Neural progenitor cell (in vitro differentiated cells): Measurements from ENCODE around the gene TLK1. TPM values are rescaled to one million over a fixed set of nuclear protein-coding genes. Genes with fewer than 3 reads are reported as not detected.

Experiments used
- DNase-seq: peaks from one replicate; pipeline ENCODE4 v3.0.0-alpha.2; 2016; ENCODE audit warnings: low spot score
- H2AFZ ChIP-seq: fragments of 200-600 bp; sonication (generic); replicated peaks from 2 replicates; pipeline ENCODE4 v1.6.1; 2016; ENCODE audit warnings: antibody characterized with exemption
- H3F3A ChIP-seq: fragments of 200-600 bp; sonication (generic); 2 replicates; pipeline ENCODE4 v1.6.1; 2016; ENCODE audit warnings: antibody characterized with exemption, low read depth
- H3K27ac ChIP-seq: fragments of 200-600 bp; sonication (generic); 2 replicates; pipeline ENCODE4 v1.5.1; 2016; ENCODE audit warnings: mild to moderate bottlenecking
- H3K27me3 ChIP-seq: fragments of 200-600 bp; sonication (generic); 2 replicates; pipeline ENCODE4 v1.6.1; 2016; ENCODE audit warnings: mild to moderate bottlenecking, moderate library complexity
- H3K36me3 ChIP-seq: fragments of 200-600 bp; sonication (generic); 2 replicates; pipeline ENCODE4 v1.5.1; 2016
- H3K4me1 ChIP-seq: fragments of 200-600 bp; sonication (generic); 2 replicates; pipeline ENCODE4 v1.6.1; 2016; ENCODE audit warnings: mixed run types
- H3K4me2 ChIP-seq: fragments of 200-600 bp; sonication (generic); 2 replicates; pipeline ENCODE4 v1.6.1; 2016
- H3K4me3 ChIP-seq: fragments of 200-600 bp; sonication (generic); 2 replicates; pipeline ENCODE4 v1.5.1; 2016
- H3K79me2 ChIP-seq: fragments of 200-600 bp; sonication (generic); 2 replicates; pipeline ENCODE4 v1.6.1; 2016; ENCODE audit warnings: low read depth
- H3K9ac ChIP-seq: fragments of 200-600 bp; sonication (generic); 2 replicates; pipeline ENCODE4 v1.6.1; 2016
- H3K9me3 ChIP-seq: fragments of 200-600 bp; sonication (generic); 2 replicates; pipeline ENCODE4 v1.5.1; 2016; ENCODE audit warnings: low read depth
- H4K20me1 ChIP-seq: fragments of 200-600 bp; sonication (generic); 2 replicates; pipeline ENCODE4 v1.6.1; 2016; ENCODE audit warnings: low read depth
- H3K27ac Mint-ChIP-seq: 3 replicates; pipeline ENCODE4 v1.8.0; 2021; ENCODE audit warnings: mixed read lengths
- H3K27me3 Mint-ChIP-seq: 2 replicates; pipeline ENCODE4 v1.8.0; 2022; ENCODE audit warnings: low read depth, mild to moderate bottlenecking, inconsistent platforms, moderate library complexity, mixed read lengths; ENCODE audit not compliant: insufficient read depth
- H3K36me3 Mint-ChIP-seq: 3 replicates; pipeline ENCODE4 v1.8.0; 2021; ENCODE audit warnings: mixed read lengths
- H3K4me1 Mint-ChIP-seq: 3 replicates; pipeline ENCODE4 v1.8.0; 2021; ENCODE audit warnings: mixed read lengths
- H3K4me3 Mint-ChIP-seq: 3 replicates; pipeline ENCODE4 v1.8.0; 2021; ENCODE audit warnings: mild to moderate bottlenecking, moderate library complexity, mixed read lengths
- H3K9me3 Mint-ChIP-seq: 3 replicates; pipeline ENCODE4 v1.8.0; 2020; ENCODE audit warnings: mixed read lengths
- CTCF ChIP-seq: fragments of 200-600 bp; sonication (generic); IDR thresholded peaks from 2 replicates; pipeline ENCODE4 v1.5.1; 2017; ENCODE audit warnings: antibody characterized with exemption, mild to moderate bottlenecking
- EZH2 ChIP-seq: fragments of 200-600 bp; sonication (generic); IDR thresholded peaks from 2 replicates; pipeline ENCODE4 v1.6.1; 2017; ENCODE audit warnings: antibody characterized with exemption, mild to moderate bottlenecking, moderate library complexity
- EZH2phosphoT487 ChIP-seq: fragments of 200-600 bp; sonication (generic); IDR thresholded peaks from 2 replicates; pipeline ENCODE4 v1.6.1; 2017; ENCODE audit warnings: antibody characterized with exemption
- total RNA-seq: library from RNA; depleted of rRNA; stranded (reverse); fragments of >200 nt; gene quantifications from 2 replicates; pipeline ENCODE4 v1.2.3, GENCODE V29; 2015; ENCODE audit warnings: low replicate concordance

The TLK1 gene
- total RNA-seq, 1 donor from 2014 or later, result 31.1 TPM

DNA sequence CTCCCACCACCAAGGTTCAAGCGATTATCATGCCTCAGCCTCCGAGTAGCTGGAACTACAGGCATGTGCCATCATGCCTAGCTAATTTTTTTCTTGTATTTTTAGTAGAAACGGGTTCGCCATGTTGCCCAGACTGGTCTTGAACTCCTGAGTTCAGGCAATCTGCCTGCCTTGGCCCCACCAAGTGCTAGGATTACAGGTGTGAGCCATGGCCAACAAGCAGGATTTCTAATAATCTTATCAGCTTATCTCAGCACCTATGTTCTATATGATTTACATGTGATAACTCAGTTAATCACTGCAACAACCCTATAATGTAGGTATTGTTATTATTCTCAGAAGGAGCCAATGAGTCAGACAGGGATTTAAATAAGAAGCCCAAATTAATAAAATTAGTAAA, 151.3 kb downstream of the TLK1 start:
- Histone ChIP-seq H3F3A (peaks cover 25% of the 10 kb centered on the region), H3K27me3 (no peaks in the 10 kb centered on the region), H3K27ac (no peak overlapping the region), H3K9ac (no peak overlapping the region), H2AFZ (no peak overlapping the region), H3K4me2 (no peak overlapping the region), H3K36me3 (peaks cover 31% of the 10 kb centered on the region), H3K9me3 (no peaks in the 10 kb centered on the region), H3K4me1 (no peaks in the 10 kb centered on the region), H3K4me3 (no peak overlapping the region), H4K20me1 (no peaks in the 10 kb centered on the region), H3K79me2 (no peaks in the 10 kb centered on the region)
- DNase-seq, result no peak
- no peak for TF ChIP-seq EZH2phosphoT487
- no peak for TF ChIP-seq EZH2
- TF ChIP-seq CTCF, result no peak
- Mint-ChIP-seq H3K9me3 (no peaks in the 10 kb centered on the region), H3K4me3 (no peak overlapping the region), H3K27me3 (no peaks in the 10 kb centered on the region), H3K27ac (no peak overlapping the region), H3K36me3 (peaks cover 44% of the 10 kb centered on the region), H3K4me1 (no peaks in the 10 kb centered on the region)

- no peaks in the 10 kb centered on the region for H3K27me3 Mint-ChIP-seq
- no peak for TF ChIP-seq EZH2
- TF ChIP-seq CTCF, result no peak
- TF ChIP-seq EZH2phosphoT487, result no peak
These were observed 152.0 kb downstream of the TLK1 start for GRCh38 chr2:171008550-171009205.

GRCh38 chr2:171004833-171005232, 155.9 kb downstream of the TLK1 start:
- Mint-ChIP-seq H3K36me3 (peaks cover 48% of the 10 kb centered on the region), H3K27ac (no peak overlapping the region), H3K27me3 (no peaks in the 10 kb centered on the region), H3K9me3 (no peaks in the 10 kb centered on the region), H3K4me3 (no peak overlapping the region), H3K4me1 (no peaks in the 10 kb centered on the region)
- H3K9me3 ChIP-seq, result no peaks in the 10 kb centered on the region
- no peaks in the 10 kb centered on the region for H4K20me1 ChIP-seq
- H3F3A ChIP-seq, result peaks cover 9% of the 10 kb centered on the region
- no peak overlapping the region for H3K4me3 ChIP-seq
- no peak for TF ChIP-seq CTCF
- TF ChIP-seq EZH2phosphoT487, result no peak
- TF ChIP-seq EZH2, result no peak
- peaks cover 31% of the 10 kb centered on the region for H3K36me3 ChIP-seq
- no peak overlapping the region for H3K27ac ChIP-seq
- no peak overlapping the region for H3K9ac ChIP-seq
- H3K4me1 ChIP-seq, result no peaks in the 10 kb centered on the region
- no peaks in the 10 kb centered on the region for H3K79me2 ChIP-seq
- H2AFZ ChIP-seq, result no peak overlapping the region
- DNase-seq, result no peak
- H3K27me3 ChIP-seq, result no peaks in the 10 kb centered on the region
- H3K4me2 ChIP-seq, result no peak overlapping the region

More at GRCh38 chr2:171008550-171009205, 152.0 kb downstream of the TLK1 start:
- H3K27ac Mint-ChIP-seq, result no peak overlapping the region
- H2AFZ ChIP-seq, result no peak overlapping the region
- no peaks in the 10 kb centered on the region for H3K4me1 ChIP-seq
- H3K36me3 ChIP-seq, result peaks cover 36% of the 10 kb centered on the region
- peaks cover 25% of the 10 kb centered on the region for H3F3A ChIP-seq
- no peaks in the 10 kb centered on the region for H3K9me3 Mint-ChIP-seq
- DNase-seq, result no peak
- no peaks in the 10 kb centered on the region for H3K4me1 Mint-ChIP-seq
- H3K27me3 ChIP-seq, result no peaks in the 10 kb centered on the region
- H3K27ac ChIP-seq, result no peak overlapping the region
- H3K9me3 ChIP-seq, result no peaks in the 10 kb centered on the region
- H3K4me2 ChIP-seq, result no peak overlapping the region
- no peak overlapping the region for H3K9ac ChIP-seq
- H3K79me2 ChIP-seq, result no peaks in the 10 kb centered on the region
- no peaks in the 10 kb centered on the region for H4K20me1 ChIP-seq
- no peak overlapping the region for H3K4me3 ChIP-seq
- H3K4me3 Mint-ChIP-seq, result no peak overlapping the region
- peaks cover 44% of the 10 kb centered on the region for H3K36me3 Mint-ChIP-seq
